Transverse colon (tissue), 4 donors: ENCODE measurements around the gene MAFG. TPM values are rescaled to one million over a fixed set of nuclear protein-coding genes. Genes with fewer than 3 reads are reported as not detected.

Source experiments
- DNase-seq: peaks from one replicate; pipeline ENCODE4 v3.0.0-alpha.2; 2019
- H3K27ac ChIP-seq, 4 donors: fragments of 200-600 bp; sonication (generic); 2 replicates each; pipeline ENCODE4 v1.5.1; 2016 to 2018; ENCODE audit warnings: inconsistent platforms in 4 of 4
- H3K27me3 ChIP-seq: fragments of 200-600 bp; sonication (generic); 2 replicates; pipeline ENCODE4 v1.5.1; 2017; ENCODE audit warnings: inconsistent platforms
- H3K36me3 ChIP-seq, 4 donors: fragments of 200-600 bp; sonication (generic); 2 replicates each; pipeline ENCODE4 v1.5.1; 2017 to 2019; ENCODE audit warnings: inconsistent platforms in 4 of 4
- H3K4me1 ChIP-seq, 4 donors: fragments of 200-600 bp; sonication (generic); 2 replicates each; pipeline ENCODE4 v1.5.1; 2017 to 2020; ENCODE audit warnings: inconsistent platforms in 4 of 4
- H3K4me3 ChIP-seq, 4 donors: fragments of 200-600 bp; sonication (generic); 1 replicate in 1 of 4; 2 replicates in 3 of 4; pipeline versions ENCODE4 v1.5.1 to v1.6.1; 2017 to 2019; ENCODE audit warnings: inconsistent platforms in 4 of 4
- H3K9me3 ChIP-seq, 2 donors: fragments of 200-600 bp; sonication (generic); 2 replicates each; pipeline ENCODE4 v1.5.1; 2017 to 2019; ENCODE audit warnings: inconsistent platforms in 2 of 2
- CTCF ChIP-seq, 5 experiments: fragments of 200-600 bp in 3 of 5; fragments of 450-650 bp in 2 of 5; sonication (generic) in 3 of 5; IDR thresholded peaks; 1 replicate in 2 of 5; 2 replicates in 3 of 5; pipeline ENCODE4 v1.5.1; 2016 to 2017; ENCODE audit warnings: antibody characterized with exemption in 5 of 5, inconsistent platforms in 3 of 5, mild to moderate bottlenecking in 2 of 5, moderate library complexity in 1 of 5
- EP300 ChIP-seq: sonication (generic); formaldehyde crosslinking; IDR thresholded peaks from one replicate; pipeline ENCODE4 v1.6.1; 2017; ENCODE audit warnings: antibody characterized with exemption, low read depth
- POLR2A ChIP-seq: fragments of 450-650 bp; IDR thresholded peaks from one replicate; pipeline ENCODE4 v1.6.1; 2016; ENCODE audit warnings: antibody characterized with exemption, mild to moderate bottlenecking, moderate library complexity
- POLR2AphosphoS5 ChIP-seq, 3 donors: sonication (generic); formaldehyde crosslinking; IDR thresholded peaks; one replicate each; pipeline ENCODE4 v1.6.1; 2016; ENCODE audit warnings: antibody characterized with exemption in 3 of 3
- WGBS, 2 donors: methylation state at CpG; one replicate each; pipeline ENCODE4 v1.1.5; 2018; ENCODE audit warnings: low coverage in 1 of 2; 5-methylcytosine and 5-hydroxymethylcytosine counted together
- in situ Hi-C, 4 donors: fragments of 200-750 bp; cut with MboI; loops; one replicate each; pipeline versions ENCODE4 v1.15.0 to v1.15.1; 2017; ENCODE audit warnings: low sequenced_read_pairs in 3 of 4, low pct_ligation_motif_present in 1 of 4, low pct_unique_long_range_greater_than_20kb in 1 of 4
- intact Hi-C: fragments of 100-400 bp; cut with DNase I; formaldehyde crosslinking; loops from one replicate; pipeline ENCODE4 v1.15.1; 2023; ENCODE audit warnings: low total_unique reads
- total RNA-seq, 4 donors: library from RNA; depleted of rRNA; stranded (reverse); fragments of >200 nt; gene quantifications; one replicate each; pipeline ENCODE4 v1.1.0, GENCODE V29; 2016

The MAFG gene
- total RNA-seq, 4 donors from 2014 or later = 22.4 to 34.4 (median 24.3) TPM

- Histone ChIP-seq H3K4me3 (peak overlapping the region; percentile 71 to 86 (median 84)), H3K27ac (peak overlapping the region; percentile 96 to 100 (median 98)), H3K4me1 (peaks cover 45 to 63% (median 58%) of the 10 kb centered on the region in 4 donors), H3K27me3 (no peaks in the 10 kb centered on the region), H3K36me3 (peaks cover 0 to 4% (median 0%) of the 10 kb centered on the region in 4 donors), H3K9me3 (no peaks in the 10 kb centered on the region)
- TF ChIP-seq POLR2A = peak; percentile 35
- TF ChIP-seq POLR2AphosphoS5 (IDR thresholded peaks at IDR 0.05) = peak in 2 of 3 donors; percentile 21 to 41
- no peak for TF ChIP-seq CTCF (IDR thresholded peaks at IDR 0.05)
- no peak for TF ChIP-seq EP300
- DNase-seq = peak; percentile 57
- intact Hi-C loops (no loop called here), in situ Hi-C loops (no loop called here)
- 4% methylated on average over 23 of the region's 65 CpGs; no CpG with 5 or more reads in 1 of the 2 donors for WGBS, 2 donors
Measured at GRCh38 chr17:81870131-81870980, 57.2 kb downstream of the MAFG start.

- Histone ChIP-seq H3K27me3 (no peaks in the 10 kb centered on the region), H3K36me3 (peaks cover 0 to 4% (median 0%) of the 10 kb centered on the region in 4 donors), H3K9me3 (no peaks in the 10 kb centered on the region), H3K4me1 (peaks cover 49 to 72% (median 62%) of the 10 kb centered on the region in 4 donors), H3K4me3 (peak overlapping the region; percentile 71 to 86 (median 84)), H3K27ac (peak overlapping the region; percentile 96 to 100 (median 98))
- intact Hi-C loops = no loop called here
- DNase-seq = peak; percentile 42
- WGBS, 2 donors = 35% methylated on average over 38 of the region's 52 CpGs; no CpG with 5 or more reads in 1 of the 2 donors
- in situ Hi-C loops = no loop called here
- TF ChIP-seq POLR2A (no peak), CTCF (IDR thresholded peaks at IDR 0.05) (peak; percentile 88 to 92 (median 90))
Measured at GRCh38 chr17:81869221-81870130, 58.1 kb downstream of the MAFG start.

- peak; percentile 43 for DNase-seq
- Histone ChIP-seq H3K27me3 (no peaks in the 10 kb centered on the region), H3K4me3 (peak overlapping the region in 1 of 4 donors; percentile 82), H3K9me3 (no peaks in the 10 kb centered on the region), H3K27ac (peak overlapping the region; percentile 96 to 100 (median 98)), H3K36me3 (peaks cover 0 to 4% (median 0%) of the 10 kb centered on the region in 4 donors), H3K4me1 (peaks cover 49 to 76% (median 63%) of the 10 kb centered on the region in 4 donors)
- 60% methylated on average over 30 of the region's 30 CpGs; no CpG with 5 or more reads in 1 of the 2 donors for WGBS, 2 donors
- in situ Hi-C loops = no loop called here
- TF ChIP-seq CTCF (IDR thresholded peaks at IDR 0.05) (no peak), EP300 (no peak), POLR2A (no peak), POLR2AphosphoS5 (IDR thresholded peaks at IDR 0.05) (no peak)
- intact Hi-C loops = no loop called here
Measured at GRCh38 chr17:81868674-81869220, 58.8 kb downstream of the MAFG start.

Other genes with a start within 250 kb of the MAFG start
- 10 to 100 TPM; 16.3 to 52.0 (median 33.1) TPM for gene ARL16, start 243.9 kb downstream of the MAFG start, total RNA-seq
- gene HGS, start 243.7 kb downstream of the MAFG start, total RNA-seq = 100 to 1,000 TPM in 3 of 4 donors, 10 to 100 TPM in 1; 96.1 to 205 (median 150) TPM
- gene MRPL12, start 224.4 kb downstream of the MAFG start, total RNA-seq = 100 to 1,000 TPM in 3 of 4 donors, 10 to 100 TPM in 1; 75.4 to 206 (median 114) TPM
- gene SLC25A10, start 215.5 kb downstream of the MAFG start, total RNA-seq = 10 to 100 TPM; 25.1 to 64.8 (median 46.6) TPM
- gene GCGR, start 123.6 kb downstream of the MAFG start, total RNA-seq = under 1 TPM in 2 of 4 donors, not detected in 2; 0.14 to 0.64 TPM
- 10 to 100 TPM; 23.3 to 44.0 (median 33.2) TPM for gene MCRIP1, start 94.4 kb downstream of the MAFG start, total RNA-seq
- gene PPP1R27, start 92.7 kb downstream of the MAFG start, total RNA-seq = under 1 TPM in 1 of 4 donors, not detected in 3; 0.68 TPM
- 100 to 1,000 TPM; 486 to 732 (median 556) TPM for gene P4HB, start 67.2 kb downstream of the MAFG start, total RNA-seq
- gene ARHGDIA, start 56.4 kb downstream of the MAFG start, total RNA-seq = 100 to 1,000 TPM; 189 to 480 (median 323) TPM
- 10 to 100 TPM; 23.1 to 47.7 (median 36.7) TPM for gene ALYREF, start 36.1 kb downstream of the MAFG start, total RNA-seq
- gene ANAPC11, start 36.0 kb downstream of the MAFG start, total RNA-seq = 100 to 1,000 TPM in 1 of 4 donors, 10 to 100 TPM in 3; 56.7 to 126 (median 86.6) TPM
- under 1 TPM in 1 of 4 donors, not detected in 3; 0.41 TPM for gene NPB, start 25.5 kb downstream of the MAFG start, total RNA-seq
- gene PCYT2, start 16.3 kb downstream of the MAFG start, total RNA-seq = 100 to 1,000 TPM in 1 of 4 donors, 10 to 100 TPM in 3; 37.2 to 424 (median 77.1) TPM
- 100 to 1,000 TPM in 2 of 4 donors, 10 to 100 TPM in 2; 76.5 to 315 (median 172) TPM for gene SIRT7, start 9.6 kb downstream of the MAFG start, total RNA-seq
- 100 to 1,000 TPM in 1 of 4 donors, 10 to 100 TPM in 2, not detected in 1; 16.4 to 257 (median 20.5) TPM for gene PYCR1, start 9.6 kb upstream of the MAFG start, total RNA-seq
- not detected for gene MYADML2, start 19.5 kb upstream of the MAFG start, total RNA-seq
- not detected for gene NOTUM, start 33.5 kb upstream of the MAFG start, total RNA-seq
- 10 to 100 TPM; 21.0 to 61.7 (median 41.3) TPM for gene ASPSCR1, start 49.9 kb upstream of the MAFG start, total RNA-seq
- 100 to 1,000 TPM in 2 of 4 donors, 10 to 100 TPM in 2; 85.4 to 131 (median 104) TPM for gene CENPX, start 95.1 kb upstream of the MAFG start, total RNA-seq
- 10 to 100 TPM; 12.7 to 40.6 (median 23.5) TPM for gene LRRC45, start 95.6 kb upstream of the MAFG start, total RNA-seq
- 10 to 100 TPM in 1 of 4 donors, 1 to 10 TPM in 3; 2.6 to 11.1 (median 5.0) TPM for gene RAC3, start 103.9 kb upstream of the MAFG start, total RNA-seq
- 100 to 1,000 TPM in 1 of 4 donors, 10 to 100 TPM in 3; 49.4 to 117 (median 71.3) TPM for gene DCXR, start 110.0 kb upstream of the MAFG start, total RNA-seq
- 10 to 100 TPM; 33.2 to 92.0 (median 48.8) TPM for gene RFNG, start 124.1 kb upstream of the MAFG start, total RNA-seq
- gene GPS1, start 124.2 kb upstream of the MAFG start, total RNA-seq = 100 to 1,000 TPM in 2 of 4 donors, 10 to 100 TPM in 2; 42.0 to 160 (median 85.5) TPM
- 100 to 1,000 TPM in 3 of 4 donors, 10 to 100 TPM in 1; 98.6 to 306 (median 132) TPM for gene DUS1L, start 138.1 kb upstream of the MAFG start, total RNA-seq
- gene FASN, start 170.5 kb upstream of the MAFG start, total RNA-seq = 100 to 1,000 TPM in 2 of 4 donors, 10 to 100 TPM in 2; 25.1 to 185 (median 99.4) TPM